LoVo (cell line): ENCODE measurements around the gene KAT6B.

Source experiments
- DNase-seq: peaks from one replicate; pipeline ENCODE4 v3.0.0-alpha.2; 2016; ENCODE audit warnings: low spot score

KAT6B gene

DNA sequence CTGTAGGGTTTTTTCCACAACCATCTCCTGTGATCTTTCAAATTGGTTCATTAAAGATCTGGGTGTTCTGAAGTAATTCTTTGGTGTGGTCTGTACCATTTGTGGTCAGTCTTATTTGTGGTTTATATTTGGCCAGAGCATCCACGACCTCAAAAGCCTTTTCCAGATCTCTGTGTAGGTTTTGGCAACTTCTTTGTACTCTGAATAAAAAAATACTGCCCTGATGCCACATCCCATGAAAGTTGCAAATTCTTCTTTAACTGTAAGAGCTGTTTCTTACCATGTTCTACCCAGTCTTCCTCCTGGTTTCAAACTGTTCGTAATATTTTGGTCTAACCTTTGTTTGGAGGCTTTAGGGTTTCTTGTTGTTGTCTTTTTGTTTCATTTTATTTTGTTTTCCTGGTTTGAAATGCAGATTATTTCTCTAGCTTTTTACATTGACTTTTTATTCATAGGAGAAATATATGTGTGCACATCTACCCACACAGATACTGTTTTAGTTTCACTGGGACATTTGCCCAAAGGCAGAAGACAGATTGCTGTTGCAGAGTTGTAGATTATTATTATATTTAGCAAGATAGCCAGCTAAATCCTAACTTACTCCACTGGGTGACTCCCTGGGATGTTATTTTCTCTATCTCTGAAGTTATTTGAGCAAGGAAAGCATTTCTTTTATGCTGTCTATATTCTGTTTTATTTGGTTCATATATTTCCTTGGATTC is 161.8 kb downstream of the KAT6B start:
- no peak for DNase-seq

DNA sequence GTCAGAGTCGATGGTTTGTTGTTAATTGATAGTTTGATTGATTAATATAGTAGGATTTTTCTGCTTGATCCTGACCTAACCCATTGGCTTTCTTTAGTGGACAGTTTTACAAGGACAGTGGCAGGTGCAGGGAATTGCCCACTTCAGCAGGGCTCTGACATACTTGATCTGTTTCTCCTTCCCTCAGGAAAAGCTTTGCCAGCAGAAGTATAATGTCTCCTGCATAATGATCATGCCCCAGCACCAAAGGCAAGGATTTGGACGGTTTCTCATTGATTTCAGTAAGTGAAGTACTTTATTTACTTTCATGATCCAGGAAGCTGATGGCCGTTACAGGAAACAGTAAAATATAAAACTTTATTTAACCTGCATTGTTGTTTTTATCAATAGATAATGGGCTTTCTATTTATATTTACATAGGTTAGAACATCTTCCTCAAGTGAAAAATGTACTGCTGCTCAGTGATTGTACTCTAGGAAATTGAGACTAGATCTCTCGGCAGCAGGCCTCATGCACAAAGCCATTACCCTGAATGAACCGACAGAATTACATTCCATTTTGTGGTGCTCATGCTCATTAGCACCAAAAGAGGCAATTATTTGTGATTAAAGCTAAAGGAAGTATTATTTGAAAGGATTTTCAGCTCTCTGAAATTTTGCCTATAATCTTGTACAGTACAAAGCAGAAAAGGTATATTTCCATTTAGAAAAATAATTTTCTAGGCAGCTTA is 162.6 kb downstream of the KAT6B start:
- DNase-seq, result no peak

DNA sequence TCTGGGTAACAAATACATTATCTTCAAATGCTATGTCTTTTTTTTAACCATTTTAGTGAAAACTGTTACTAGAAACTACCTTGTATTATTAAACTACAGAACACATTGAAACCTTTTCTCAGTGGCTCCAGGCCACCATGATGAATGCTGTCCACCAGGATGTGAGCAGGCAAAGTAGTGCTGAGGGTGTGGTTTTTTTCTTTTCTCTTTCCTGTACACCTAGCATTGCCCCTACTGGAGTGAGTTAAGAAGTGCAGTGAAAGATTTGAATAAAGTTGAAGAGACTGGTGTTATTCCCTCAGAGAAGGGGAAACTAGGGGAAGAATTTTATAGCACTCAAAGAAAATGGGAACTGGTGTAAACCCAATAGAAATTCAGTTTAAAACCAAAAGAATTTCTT is 165.0 kb downstream of the KAT6B start:
- peak; percentile 53 for DNase-seq

DNA sequence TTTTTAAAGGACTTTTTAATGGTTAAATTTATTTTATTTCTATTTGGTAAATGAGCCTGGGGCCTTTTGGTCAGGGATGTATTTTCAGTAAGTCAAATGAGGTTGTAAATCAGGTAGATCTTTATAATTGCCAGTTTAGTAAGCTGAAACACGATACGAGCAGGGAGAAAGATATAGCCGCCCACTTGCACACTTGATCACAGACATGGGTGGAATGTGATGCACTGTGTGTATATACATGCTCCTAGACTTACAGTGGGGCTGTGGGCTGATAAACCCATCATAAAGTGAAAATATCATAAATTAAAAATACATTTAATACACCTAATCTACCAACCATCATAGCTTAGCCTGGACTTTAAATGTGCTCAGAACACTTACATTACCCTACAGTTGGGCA is 165.7 kb downstream of the KAT6B start:
- no peak for DNase-seq

DNA sequence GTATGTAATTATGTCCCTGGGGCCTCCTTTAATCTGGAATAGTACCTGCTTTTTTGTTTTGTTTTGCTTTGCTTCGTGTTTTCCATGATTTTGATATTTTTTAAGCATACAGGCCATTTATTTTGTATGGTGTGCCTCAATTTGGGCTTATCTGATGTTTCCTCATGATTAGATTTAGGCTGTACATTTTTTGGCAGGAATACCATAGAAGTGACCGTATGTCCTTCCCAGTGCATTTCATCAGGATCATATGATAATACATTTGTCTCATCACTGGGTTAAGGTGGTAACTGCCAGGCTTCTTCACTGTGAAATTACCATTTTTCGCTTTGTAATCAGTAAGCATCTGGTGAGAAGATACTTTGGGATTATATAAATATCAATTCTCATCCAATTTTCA is 167.2 kb downstream of the KAT6B start:
- no peak for DNase-seq

DNA sequence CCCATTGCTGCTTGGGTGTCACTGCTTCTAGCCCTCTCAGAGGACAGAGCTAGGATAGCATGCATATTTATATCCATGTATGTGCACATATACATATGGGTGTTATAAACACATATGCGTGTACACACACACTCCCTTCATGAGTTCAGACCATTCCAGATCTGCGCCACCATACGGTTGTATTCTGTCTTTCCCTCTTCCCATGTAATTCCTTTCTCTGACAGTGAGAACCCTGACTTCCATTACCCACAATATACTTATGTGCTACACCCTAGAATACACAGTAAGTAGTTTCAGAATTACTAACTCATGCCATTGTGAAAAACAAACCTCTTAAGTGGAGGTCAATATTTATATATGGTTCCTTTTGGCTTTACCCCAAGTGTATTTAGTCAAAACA is 168.5 kb downstream of the KAT6B start:
- no peak for DNase-seq

DNA sequence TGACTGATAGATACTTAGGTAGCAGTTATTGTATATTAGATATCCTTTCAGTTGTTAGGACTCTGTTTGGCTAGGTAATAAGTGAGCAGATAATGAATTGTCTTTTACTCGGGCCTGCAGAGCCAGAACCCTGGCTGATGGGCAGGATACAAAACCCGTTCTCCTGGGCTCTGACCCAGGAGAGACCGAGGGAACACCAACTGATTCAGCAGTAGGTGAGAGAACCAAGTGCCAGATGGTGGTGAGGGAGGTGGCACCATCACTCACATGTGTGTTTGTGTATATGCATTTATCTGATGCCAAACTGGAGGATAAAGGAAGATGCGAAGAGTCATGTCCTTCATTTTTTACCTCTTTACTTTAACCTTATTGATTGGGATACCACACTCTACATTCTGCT is 169.4 kb downstream of the KAT6B start:
- DNase-seq, result no peak

DNA sequence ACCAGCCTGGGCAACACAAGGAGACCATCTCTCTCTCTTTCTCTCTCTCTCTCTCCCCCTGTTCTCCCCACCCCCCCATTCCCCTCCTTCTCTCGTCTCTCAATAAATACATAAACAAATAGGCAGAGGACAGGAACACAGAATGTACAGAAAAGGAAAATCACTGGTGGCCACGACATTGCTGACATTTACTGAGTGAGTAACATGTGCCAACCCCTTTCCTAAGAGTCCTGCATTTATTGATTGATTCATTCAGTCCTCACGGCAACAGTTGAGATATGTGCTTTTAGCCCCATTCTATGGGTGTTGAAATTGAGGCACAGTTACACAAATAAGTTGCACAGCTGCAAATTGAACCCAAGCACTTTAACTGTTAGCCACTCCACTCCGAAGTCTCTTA is 170.8 kb downstream of the KAT6B start:
- no peak for DNase-seq

DNA sequence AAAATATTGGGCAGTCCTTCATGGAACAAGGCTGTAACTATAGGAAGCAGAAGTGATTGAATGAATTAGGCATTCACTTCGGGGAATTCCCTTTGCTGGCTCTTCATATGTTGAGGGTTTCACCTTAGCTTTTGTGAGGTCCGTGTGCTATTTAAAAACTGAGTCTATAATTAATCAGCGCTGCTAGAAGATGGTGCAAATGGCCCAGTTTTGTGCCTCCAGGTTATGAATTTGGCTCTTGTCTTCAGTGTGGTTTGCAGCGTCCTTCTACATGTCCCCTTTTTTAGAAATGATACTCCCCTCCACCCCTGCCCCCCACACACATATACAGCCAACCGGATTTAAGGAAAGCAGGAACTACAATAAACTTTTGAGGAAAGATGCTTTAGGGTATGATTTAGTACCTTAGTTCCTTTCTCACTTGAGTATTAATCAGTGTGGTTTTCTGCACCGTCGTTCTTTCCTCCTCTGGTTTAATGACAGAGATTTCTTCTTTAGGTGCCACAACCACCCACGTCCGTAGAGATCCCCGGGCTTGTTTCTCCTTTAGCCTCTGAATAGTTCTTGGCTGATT is 174.4 kb downstream of the KAT6B start:
- no peak for DNase-seq

DNA sequence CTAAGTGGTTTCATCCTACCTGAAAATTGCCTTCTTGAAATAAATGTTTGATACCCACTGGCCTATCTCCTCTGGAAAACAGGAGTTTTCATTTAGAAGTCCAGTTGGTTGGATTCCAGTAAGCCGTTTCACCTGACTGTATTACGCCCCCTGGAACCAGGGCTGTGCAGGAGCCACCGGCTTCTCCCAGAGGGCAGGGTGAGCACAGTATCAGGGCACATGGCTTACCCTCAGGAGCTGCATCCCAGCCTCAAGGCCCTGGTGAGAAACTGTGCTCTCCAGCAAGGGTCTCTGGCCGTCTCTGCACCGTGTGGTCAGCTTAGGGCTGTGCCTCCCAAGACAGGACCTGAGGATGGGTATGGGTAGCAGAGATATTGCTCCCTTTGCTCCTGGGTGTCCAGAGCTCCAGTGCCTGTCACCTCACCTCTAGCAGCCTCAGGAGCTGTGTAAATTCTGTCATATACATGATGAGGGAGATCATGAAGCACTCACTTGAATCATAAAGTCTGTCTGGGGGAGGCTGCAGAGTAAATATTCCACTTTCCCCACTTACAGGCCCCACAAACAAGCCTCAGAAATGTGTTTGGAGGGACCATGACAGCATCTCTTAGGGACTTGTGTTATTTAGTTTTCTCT is 175.4 kb downstream of the KAT6B start:
- DNase-seq, result no peak

DNA sequence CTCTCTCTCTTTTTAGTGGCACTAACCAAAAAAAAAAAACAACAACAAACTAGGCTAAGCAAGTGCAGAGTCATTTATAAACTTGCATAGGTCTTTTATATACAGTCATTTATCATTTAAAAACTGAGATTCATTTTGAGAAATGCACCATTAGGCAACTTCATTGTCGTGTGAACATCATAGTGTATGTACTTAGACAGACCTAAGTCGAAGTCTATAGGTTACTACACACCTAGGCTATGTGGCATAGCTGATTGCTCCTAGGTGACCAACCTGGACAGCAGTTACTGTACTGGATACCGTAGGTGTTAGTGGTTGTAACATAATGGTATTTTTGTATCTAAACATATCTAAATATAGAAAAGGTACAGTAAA is 175.9 kb downstream of the KAT6B start:
- DNase-seq, result no peak

DNA sequence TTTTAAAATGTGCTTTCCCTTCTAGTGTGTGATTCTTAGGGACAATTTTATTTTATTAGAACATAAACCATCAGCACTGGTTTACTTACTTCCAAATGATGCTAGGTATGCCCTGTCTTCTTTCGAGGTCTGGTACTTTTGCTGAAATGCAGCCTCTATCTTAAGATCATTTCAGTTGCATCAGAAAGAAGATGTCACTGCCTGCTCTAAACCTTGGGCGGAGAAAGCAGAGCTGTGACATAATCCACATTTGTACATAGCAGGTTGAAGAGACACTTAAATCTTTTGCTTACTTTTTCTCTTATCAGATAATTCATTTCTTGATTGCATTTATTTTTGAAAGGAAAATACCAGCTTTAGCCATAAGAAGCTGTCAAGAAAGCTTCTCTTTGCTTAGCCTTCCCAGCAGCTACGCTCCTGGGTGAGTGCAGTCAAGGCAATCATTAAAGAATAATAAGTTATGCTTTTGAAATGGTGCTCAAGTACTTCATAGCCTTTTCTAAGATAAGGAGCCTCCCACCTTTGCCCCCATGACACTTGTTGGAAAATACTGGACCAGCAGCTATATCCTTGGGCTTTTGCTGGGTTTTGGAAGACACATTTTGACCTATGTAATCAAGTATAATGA is 176.7 kb downstream of the KAT6B start:
- no peak for DNase-seq

DNA sequence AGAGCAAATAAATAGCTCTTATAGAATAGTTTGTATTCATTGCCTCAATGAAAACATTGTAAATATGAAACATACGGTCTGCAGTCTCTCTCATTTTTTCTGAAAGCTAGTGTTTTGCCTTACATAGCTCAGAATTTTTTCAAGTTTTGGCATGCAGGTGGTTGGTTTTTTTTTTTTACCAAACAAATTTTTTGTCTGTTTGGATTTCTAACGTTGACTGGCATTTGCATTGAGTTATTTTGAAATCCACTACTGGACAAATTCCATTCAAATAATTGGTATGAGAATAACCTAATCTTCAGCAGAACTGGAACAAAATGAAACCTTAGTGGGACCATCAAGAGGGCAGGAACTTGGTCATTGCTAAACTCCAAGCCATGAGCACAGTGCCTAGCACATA is 177.5 kb downstream of the KAT6B start:
- no peak for DNase-seq

DNA sequence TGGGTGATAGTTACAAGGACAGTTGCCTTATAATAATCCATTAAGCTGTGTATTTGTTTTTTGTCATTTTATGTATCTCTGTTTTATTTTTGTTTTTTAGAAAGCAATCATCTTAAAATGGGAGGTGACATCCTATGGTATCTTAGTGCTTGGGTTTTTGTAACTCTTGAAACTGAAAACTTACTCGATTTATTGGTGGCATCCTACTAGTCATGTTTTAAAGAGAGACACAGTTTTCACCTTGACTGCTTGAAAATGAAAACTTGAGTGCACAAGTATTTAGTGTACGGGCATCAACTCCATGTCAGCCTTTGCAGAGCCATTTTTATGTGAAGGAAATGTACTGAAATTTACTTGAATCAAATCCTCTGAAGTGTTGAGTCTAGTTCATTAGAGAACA is 181.2 kb downstream of the KAT6B start:
- DNase-seq, result no peak

DNA sequence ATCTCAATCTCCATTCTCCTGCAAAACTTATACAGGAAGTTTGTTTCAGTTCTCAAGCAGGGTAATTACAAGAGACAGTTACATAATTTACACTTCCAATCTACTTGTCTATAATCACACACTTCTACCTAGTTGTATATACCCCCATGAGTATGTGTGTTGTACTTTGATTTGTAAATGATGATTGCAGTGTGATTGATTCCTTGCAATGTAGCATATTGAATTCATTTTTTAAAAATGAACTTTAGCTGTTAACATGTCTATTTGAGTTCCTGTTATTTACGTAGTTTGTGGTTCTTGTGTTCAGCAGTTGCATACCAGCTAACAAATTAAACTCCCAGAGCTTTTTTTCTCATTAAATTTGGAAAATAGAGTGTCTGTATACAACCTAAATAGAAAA is 182.6 kb downstream of the KAT6B start:
- DNase-seq, result no peak

DNA sequence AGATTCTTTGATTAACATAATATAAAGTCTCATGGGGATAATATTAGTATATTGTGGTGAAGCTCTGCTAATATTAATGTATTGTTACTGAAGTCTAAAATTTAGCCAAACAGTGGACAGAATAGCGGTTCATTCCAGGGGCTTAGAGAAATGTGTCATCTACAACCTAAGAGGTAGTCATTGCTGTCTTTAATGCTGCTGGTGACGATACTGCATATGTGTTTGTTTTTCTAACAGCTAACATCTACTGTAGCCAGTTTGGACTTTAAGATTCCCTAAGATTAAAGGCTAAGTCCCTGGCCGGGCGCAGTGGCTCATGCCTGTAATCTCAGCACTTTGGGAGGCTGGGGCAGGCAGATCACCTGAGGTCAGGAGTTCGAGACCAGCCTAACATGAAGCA is 183.0 kb downstream of the KAT6B start:
- DNase-seq, result no peak

DNA sequence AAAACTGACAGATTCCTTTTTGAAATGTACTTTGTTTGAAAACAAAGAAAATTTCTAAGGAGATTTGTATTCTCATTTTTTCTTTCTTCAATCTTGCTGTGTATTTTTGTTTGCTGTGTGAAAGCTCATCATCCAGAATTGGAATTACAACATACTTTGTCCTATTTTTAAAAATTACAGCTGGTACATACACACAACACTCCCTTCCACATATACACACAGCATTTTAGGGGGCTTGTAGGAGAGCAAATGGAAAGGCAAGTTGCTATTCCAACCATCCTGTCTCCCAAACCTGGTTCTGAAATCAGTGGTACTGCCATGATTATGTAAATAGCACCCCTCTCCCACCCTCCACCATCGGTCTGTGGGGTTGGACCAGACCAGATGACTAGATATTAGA is 184.0 kb downstream of the KAT6B start:
- DNase-seq, result no peak

DNA sequence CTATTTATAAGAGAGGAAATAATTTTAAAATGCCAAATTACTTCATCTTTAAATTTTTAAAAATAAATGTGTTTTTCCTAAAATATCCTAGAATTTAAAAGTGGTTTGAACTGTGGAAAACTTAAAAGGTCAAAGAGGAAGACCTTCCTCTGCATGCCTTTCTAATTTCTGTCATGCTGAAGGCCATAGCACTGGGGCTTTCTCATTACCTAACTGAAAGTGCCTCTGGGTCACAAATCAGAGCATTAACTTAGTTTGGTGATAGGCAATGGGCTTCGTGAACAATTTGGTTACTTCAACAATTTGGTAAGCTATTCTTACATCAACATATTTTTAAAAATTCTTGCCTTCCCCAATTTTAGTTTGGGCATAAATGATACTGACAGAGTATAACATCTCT is 184.8 kb downstream of the KAT6B start:
- DNase-seq, result no peak

DNA sequence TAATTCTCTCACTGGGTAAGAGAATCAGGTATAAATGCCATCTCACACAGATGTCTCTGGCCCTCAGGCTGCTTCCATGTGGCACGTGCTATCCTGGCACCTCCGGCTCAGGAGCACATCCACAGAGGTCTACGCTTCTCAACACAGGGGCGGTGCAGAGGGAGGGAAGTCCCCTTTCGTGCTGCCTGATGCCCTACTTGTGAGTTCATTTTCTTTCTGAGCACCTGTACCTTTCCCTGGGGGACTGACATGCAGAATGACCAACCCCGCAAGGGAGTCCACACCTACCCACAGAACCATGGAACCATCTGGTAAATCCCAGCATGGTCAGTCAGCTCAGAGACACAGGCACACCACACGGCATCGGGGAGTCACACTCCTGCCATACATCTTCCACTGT is 186.1 kb downstream of the KAT6B start:
- no peak for DNase-seq

DNA sequence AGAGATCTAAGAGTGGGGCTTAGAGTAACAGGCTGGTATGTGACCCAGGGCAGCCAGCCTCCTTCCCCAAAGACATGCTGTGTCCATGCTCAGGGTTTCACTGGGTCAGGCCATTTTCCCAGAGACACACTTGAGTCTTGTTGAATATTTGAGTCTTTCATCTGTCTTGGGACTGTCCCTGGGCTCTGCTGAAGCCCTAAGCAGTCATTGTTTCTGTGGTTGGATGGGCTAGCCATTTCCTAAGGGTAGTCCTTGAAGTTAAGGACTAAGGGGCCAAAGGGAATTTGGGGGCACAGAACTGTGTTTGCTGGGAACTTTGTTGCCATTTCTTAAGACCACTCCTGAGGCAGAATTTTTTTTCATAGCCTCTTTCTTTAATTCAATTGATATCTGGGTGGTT is 186.6 kb downstream of the KAT6B start:
- no peak for DNase-seq

DNA sequence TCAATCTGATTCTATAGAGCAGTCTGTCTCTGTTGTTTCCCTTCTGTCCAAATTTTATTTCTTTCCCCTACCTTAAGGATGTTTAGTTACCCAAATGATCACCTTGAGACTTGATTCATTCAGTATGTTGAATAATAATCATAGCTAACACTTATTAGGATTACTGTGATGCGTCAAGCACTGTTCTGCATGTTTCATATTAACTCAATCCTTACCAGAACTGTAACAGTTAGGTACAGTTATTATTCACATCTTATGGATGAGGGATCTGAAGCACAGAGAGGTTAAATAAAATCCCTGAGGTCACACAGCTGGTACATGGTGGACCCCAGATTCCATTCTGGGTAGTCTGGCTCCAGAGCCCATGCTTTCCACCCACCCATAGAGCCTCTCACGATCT is 187.1 kb downstream of the KAT6B start:
- DNase-seq, result no peak

DNA sequence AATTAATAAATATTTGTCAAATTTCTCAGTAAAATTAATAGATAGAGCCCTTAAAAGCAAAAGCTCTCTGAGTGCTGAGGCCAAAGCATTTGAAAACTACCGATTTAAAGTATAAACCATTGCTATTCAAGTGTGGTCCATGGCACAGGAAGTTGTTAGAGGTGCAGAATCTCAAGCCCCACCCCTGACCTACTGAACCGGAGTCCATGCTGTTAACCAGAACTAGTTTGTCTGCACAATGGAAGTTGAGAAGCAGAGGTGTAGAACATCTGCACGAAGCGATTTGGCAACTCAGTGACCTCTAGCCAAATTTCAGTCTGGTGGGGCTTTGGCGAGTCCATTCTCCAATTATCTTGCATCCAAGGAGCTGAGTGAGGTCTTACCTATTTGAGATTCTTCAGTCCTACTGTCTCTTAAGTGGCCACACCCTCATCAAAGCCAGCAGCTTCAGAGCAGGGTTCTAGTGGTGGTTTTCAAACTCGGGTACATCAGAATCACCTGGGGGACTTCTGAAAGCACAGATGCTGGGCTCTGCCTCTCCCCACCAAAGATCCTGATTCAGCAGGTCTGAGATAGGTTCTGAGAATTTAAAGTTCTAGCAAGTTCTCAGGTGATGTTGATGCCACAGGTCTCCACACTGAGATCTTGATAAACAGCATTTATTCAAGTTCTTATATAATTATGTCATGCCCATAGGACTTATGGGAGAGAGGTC is 188.3 kb downstream of the KAT6B start:
- DNase-seq, result no peak
